ENCODE data around the gene WDFY2.

DNA sequence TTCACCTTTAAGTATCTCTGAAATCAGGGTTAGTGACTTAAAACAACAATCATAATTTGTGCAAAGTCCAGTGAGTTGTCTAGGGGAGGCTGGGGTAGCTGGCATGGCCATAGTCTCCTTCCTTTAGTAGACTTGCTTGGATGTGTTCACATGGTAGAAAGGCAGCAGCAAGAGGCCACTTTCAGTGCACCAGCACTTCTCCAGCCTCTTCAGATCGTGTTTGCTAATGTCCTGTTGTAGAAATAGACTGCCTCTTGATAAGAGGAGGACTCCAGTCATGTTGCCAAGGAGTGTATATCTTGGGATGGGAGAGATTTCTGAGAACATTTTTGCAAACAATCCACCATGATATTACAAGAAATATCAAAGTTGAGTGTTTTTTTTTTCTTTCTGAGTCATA, 22.9 kb downstream of the WDFY2 start:
- TF ChIP-seq SP1 (IDR thresholded peaks at IDR 0.05) (no peak), BHLHE40 (IDR thresholded peaks at IDR 0.05; ENCODE audit: borderline replicate concordance) (no peak), FOXK2 (IDR thresholded peaks at IDR 0.05) (no peak), ELF4 (IDR thresholded peaks at IDR 0.05) (no peak), FOXA1 (IDR thresholded peaks at IDR 0.05) (no peak), SUZ12 (IDR thresholded peaks at IDR 0.05) (no peak), HDGF (IDR thresholded peaks at IDR 0.05; ENCODE audit: borderline replicate concordance) (no peak), FOXM1 (IDR thresholded peaks at IDR 0.05; ENCODE audit: borderline replicate concordance) (no peak)
